Measurements from ENCODE around the gene CLCC1. TPM values are rescaled to one million over a fixed set of nuclear protein-coding genes. Genes with fewer than 3 reads are reported as not detected.

Gene CLCC1
- total RNA-seq, 1 experiment from 2014 or later = 14.3 TPM

- no peaks in the 10 kb centered on the region for H3K4me1 ChIP-seq (ENCODE audit: control insufficient read depth in 1 of 2, insufficient read depth in 2 of 2, low read length in 2 of 2)
- ChIA-PET POLR2A (no interaction called here), CTCF (no interaction called here), RAD21 (ENCODE audit: low non-redundant PET in 1 of 2, low total read pairs in 2 of 2, uncharacterized antibody in 2 of 2, unreplicated experiment in 2 of 2) (no interaction called here)
- intact Hi-C loops (cut with micrococcal nuclease) = no loop called here
- no peaks in the 10 kb centered on the region for H3K9me3 ChIP-seq (ENCODE audit: control insufficient read depth in 1 of 2, insufficient read depth in 1 of 2, low read depth in 1 of 2, low read length in 2 of 2)
- no peak overlapping the region for H3K4me3 ChIP-seq (replicated peaks in 1 of 2; ENCODE audit: low read depth in 1 of 2, low read length in 2 of 2)
- no peak overlapping the region for H3K4me2 ChIP-seq (ENCODE audit: low read length)
- peaks cover 82% of the 10 kb centered on the region for H3K79me2 ChIP-seq (ENCODE audit: insufficient read depth, low read length)
- H3K27me3 ChIP-seq (ENCODE audit: insufficient read depth, low read length) = no peaks in the 10 kb centered on the region
- no peaks in the 10 kb centered on the region for H3K36me3 ChIP-seq (ENCODE audit: control insufficient read depth in 1 of 2, insufficient read depth in 2 of 2, low read length in 2 of 2)
- TF ChIP-seq ZNF274 (IDR thresholded peaks at IDR 0.05; ENCODE audit: low read depth, low read length) = no peak
- no peak for TF ChIP-seq EGR1 (IDR thresholded peaks at IDR 0.05; ENCODE audit: low read depth)
- TF ChIP-seq MAX (IDR thresholded peaks at IDR 0.05) = no peak
- TF ChIP-seq REST (IDR thresholded peaks at IDR 0.05; ENCODE audit: low read depth) = no peak
- TF ChIP-seq YY1 (IDR thresholded peaks at IDR 0.05; ENCODE audit: extremely low read depth, insufficient replicate concordance, low read depth, low read length) = no peak
- no peak for TF ChIP-seq CTCF (IDR thresholded peaks at IDR 0.05 in 2 of 3, conservative IDR thresholded peaks at IDR 0.05 in 1 of 3; ENCODE audit: borderline replicate concordance in 1 of 3, insufficient read depth in 1 of 3, low read depth in 2 of 3, low read length in 2 of 3)
- TF ChIP-seq CBX3 (IDR thresholded peaks at IDR 0.05; ENCODE audit: low read depth) = no peak
- TF ChIP-seq POLR2A (IDR thresholded peaks at IDR 0.05; ENCODE audit: borderline replicate concordance, extremely low read depth, insufficient read depth, insufficient read length) = no peak
- TF ChIP-seq ZFX (IDR thresholded peaks at IDR 0.05) = no peak
- TF ChIP-seq EZH2 (IDR thresholded peaks at IDR 0.05) = no peak
- TF ChIP-seq JUND (IDR thresholded peaks at IDR 0.05) = no peak
- no peak for TF ChIP-seq ATF3 (IDR thresholded peaks at IDR 0.05)
- no peak for ATAC-seq
- DNase-seq (ENCODE audit: low read depth, low spot score) = no peak
- H2AFZ ChIP-seq (ENCODE audit: low read depth, low read length, poor library complexity, severe bottlenecking) = no peak overlapping the region
- no peak overlapping the region for H3K9ac ChIP-seq (ENCODE audit: low read length)
- H3K27ac ChIP-seq (ENCODE audit: low read depth, low read length) = no peak overlapping the region
- H3K9me2 ChIP-seq (ENCODE audit: insufficient read depth) = no peaks in the 10 kb centered on the region
- H4K20me1 ChIP-seq (ENCODE audit: insufficient read depth) = no peaks in the 10 kb centered on the region
- no TSS peak for BruUV-seq (replicated peaks)
Observed at GRCh38 chr1:108955881-108956280, 7.4 kb downstream of the CLCC1 start.
